Endothelial cell (in vitro differentiated cells): ENCODE results near the gene TLR5. TPM values are rescaled to one million over a fixed set of nuclear protein-coding genes. Genes with fewer than 3 reads are reported as not detected.

Experiments
- DNase-seq: peaks from one replicate; pipeline ENCODE4 v3.0.0; 2021; ENCODE audit warnings: low spot score
- H3K27ac Mint-ChIP-seq: one replicate; pipeline ENCODE4 v1.8.0; 2021; ENCODE audit warnings: mixed read lengths, inconsistent platforms; ENCODE audit not compliant: unreplicated experiment
- H3K27me3 Mint-ChIP-seq: one replicate; pipeline ENCODE4 v1.8.0; 2021; ENCODE audit warnings: mild to moderate bottlenecking, moderate library complexity, mixed read lengths, inconsistent platforms; ENCODE audit not compliant: unreplicated experiment
- H3K36me3 Mint-ChIP-seq: one replicate; pipeline ENCODE4 v1.8.0; 2021; ENCODE audit warnings: mild to moderate bottlenecking, low read depth, mixed read lengths, inconsistent platforms; ENCODE audit not compliant: unreplicated experiment
- H3K4me1 Mint-ChIP-seq: one replicate; pipeline ENCODE4 v1.8.0; 2021; ENCODE audit warnings: mild to moderate bottlenecking, mixed read lengths, inconsistent platforms; ENCODE audit not compliant: unreplicated experiment
- H3K4me3 Mint-ChIP-seq: one replicate; pipeline ENCODE4 v1.8.0; 2021; ENCODE audit warnings: mild to moderate bottlenecking, mixed read lengths, inconsistent platforms; ENCODE audit not compliant: unreplicated experiment
- H3K9me3 Mint-ChIP-seq: one replicate; pipeline ENCODE4 v1.8.0; 2021; ENCODE audit warnings: mixed read lengths, inconsistent platforms; ENCODE audit not compliant: unreplicated experiment
- CTCF ChIP-seq: fragments of 200-600 bp; sonication (generic); IDR thresholded peaks from one replicate; pipeline ENCODE4 v1.5.0; 2021; ENCODE audit warnings: antibody characterized with exemption; ENCODE audit not compliant: unreplicated experiment
- total RNA-seq: library from RNA; stranded (reverse); fragmentation: NEBNext Ultra II Directional; extraction: Animal tissue kit (Norgen Biotek cat#: 25700); gene quantifications from one replicate; pipeline ENCODE4 v1.2.1, GENCODE V29; 2021; ENCODE audit not compliant: unreplicated experiment

The TLR5 gene
- total RNA-seq, 1 donor from 2014 or later = 0.77 TPM

GRCh38 chr1:223075834-223076233, 67.2 kb downstream of the TLR5 start:
- Mint-ChIP-seq H3K4me1 (peaks cover 51% of the 10 kb centered on the region), H3K9me3 (no peaks in the 10 kb centered on the region), H3K27ac (peak overlapping the region; percentile 77), H3K27me3 (peaks cover 13% of the 10 kb centered on the region), H3K36me3 (peaks cover 10% of the 10 kb centered on the region), H3K4me3 (no peak overlapping the region)
- DNase-seq = no peak
- TF ChIP-seq CTCF = no peak

GRCh38 chr1:223074445-223075300, 68.4 kb downstream of the TLR5 start:
- Mint-ChIP-seq H3K4me3 (no peak overlapping the region), H3K36me3 (peaks cover 10% of the 10 kb centered on the region), H3K27me3 (peaks cover 12% of the 10 kb centered on the region), H3K4me1 (peaks cover 49% of the 10 kb centered on the region), H3K9me3 (no peaks in the 10 kb centered on the region), H3K27ac (no peak overlapping the region)
- TF ChIP-seq CTCF = no peak
- DNase-seq = no peak

GRCh38 chr1:223068900-223069665, 74.0 kb downstream of the TLR5 start:
- Mint-ChIP-seq H3K36me3 (peaks cover 10% of the 10 kb centered on the region), H3K27ac (no peak overlapping the region), H3K4me3 (no peak overlapping the region), H3K4me1 (peaks cover 4% of the 10 kb centered on the region), H3K27me3 (no peaks in the 10 kb centered on the region), H3K9me3 (no peaks in the 10 kb centered on the region)
- TF ChIP-seq CTCF = no peak
- no peak for DNase-seq

GRCh38 chr1:223067914-223068313, 75.1 kb downstream of the TLR5 start:
- no peak for DNase-seq
- Mint-ChIP-seq H3K27ac (no peak overlapping the region), H3K36me3 (peaks cover 15% of the 10 kb centered on the region), H3K4me1 (no peaks in the 10 kb centered on the region), H3K9me3 (no peaks in the 10 kb centered on the region), H3K4me3 (no peak overlapping the region), H3K27me3 (no peaks in the 10 kb centered on the region)
- no peak for TF ChIP-seq CTCF

GRCh38 chr1:223066415-223066814, 76.6 kb downstream of the TLR5 start:
- peaks cover 10% of the 10 kb centered on the region for H3K36me3 Mint-ChIP-seq
- H3K27me3 Mint-ChIP-seq = no peaks in the 10 kb centered on the region
- TF ChIP-seq CTCF = no peak
- H3K4me3 Mint-ChIP-seq = no peak overlapping the region
- no peak overlapping the region for H3K27ac Mint-ChIP-seq
- no peaks in the 10 kb centered on the region for H3K9me3 Mint-ChIP-seq
- no peaks in the 10 kb centered on the region for H3K4me1 Mint-ChIP-seq
- DNase-seq = no peak
